BLaER1 (cell line): ENCODE data around the gene ZNF724.

ENCODE experiments used
- H3K27ac ChIP-seq: shearing (Covaris generic); formaldehyde crosslinking; 2 replicates; pipeline ENCODE4 v1.8.1; 2022
- H3K27me3 ChIP-seq: shearing (Covaris generic); formaldehyde crosslinking; 2 replicates; pipeline ENCODE4 v1.8.1; 2022
- H3K36me3 ChIP-seq: shearing (Covaris generic); formaldehyde crosslinking; 2 replicates; pipeline ENCODE4 v1.8.1; 2022
- H3K4me1 ChIP-seq: shearing (Covaris generic); formaldehyde crosslinking; 2 replicates; pipeline ENCODE4 v1.8.1; 2022
- H3K4me2 ChIP-seq: shearing (Covaris generic); formaldehyde crosslinking; 2 replicates; pipeline ENCODE4 v1.8.1; 2022
- H3K4me3 ChIP-seq: shearing (Covaris generic); formaldehyde crosslinking; 2 replicates; pipeline ENCODE4 v1.8.1; 2022
- H3K9ac ChIP-seq: shearing (Covaris generic); formaldehyde crosslinking; 2 replicates; pipeline ENCODE4 v1.8.1; 2022
- H3K9me3 ChIP-seq: shearing (Covaris generic); formaldehyde crosslinking; 2 replicates; pipeline ENCODE4 v1.8.1; 2022
- H4K20me1 ChIP-seq: shearing (Covaris generic); formaldehyde crosslinking; 2 replicates; pipeline ENCODE4 v1.8.1; 2022
- Cebpa-rat ChIP-seq: shearing (Covaris generic); IDR thresholded peaks from 2 replicates; pipeline ENCODE4 v1.8.1; 2022

Gene ZNF724

GRCh38 chr19:23273590-23274412 lies 23.6 kb upstream of the ZNF724 start:
- H3K36me3 ChIP-seq, result peaks cover 35% of the 10 kb centered on the region
- no peaks in the 10 kb centered on the region for H3K27me3 ChIP-seq
- H3K4me1 ChIP-seq, result peaks cover 17% of the 10 kb centered on the region
- peak overlapping the region; percentile 95 for H3K9ac ChIP-seq
- H3K4me3 ChIP-seq, result peak overlapping the region; percentile 94
- no peaks in the 10 kb centered on the region for H3K9me3 ChIP-seq
- peak overlapping the region; percentile 90 for H3K4me2 ChIP-seq
- no peak for TF ChIP-seq Cebpa-rat
- no peaks in the 10 kb centered on the region; the same call in 1 of the 2 replicates for H4K20me1 ChIP-seq
- peak overlapping the region; percentile 92 for H3K27ac ChIP-seq

GRCh38 chr19:23273022-23273589 lies 22.9 kb upstream of the ZNF724 start:
- H3K36me3 ChIP-seq, result peaks cover 42% of the 10 kb centered on the region
- no peaks in the 10 kb centered on the region for H3K27me3 ChIP-seq
- peak overlapping the region; percentile 95 for H3K9ac ChIP-seq
- no peak for TF ChIP-seq Cebpa-rat
- H3K4me1 ChIP-seq, result peaks cover 17% of the 10 kb centered on the region
- H4K20me1 ChIP-seq, result no peaks in the 10 kb centered on the region; the same call in 1 of the 2 replicates
- H3K4me2 ChIP-seq, result peak overlapping the region; percentile 90
- H3K27ac ChIP-seq, result peak overlapping the region; percentile 92
- peak overlapping the region; percentile 94 for H3K4me3 ChIP-seq
- H3K9me3 ChIP-seq, result no peaks in the 10 kb centered on the region

- H3K9me3 ChIP-seq, result no peaks in the 10 kb centered on the region
- peaks cover 100% of the 10 kb centered on the region for H3K36me3 ChIP-seq
- no peak overlapping the region for H3K9ac ChIP-seq
- no peak overlapping the region for H3K4me3 ChIP-seq
- no peak overlapping the region for H3K4me2 ChIP-seq
- H3K27ac ChIP-seq, result no peak overlapping the region
- peaks cover 7% of the 10 kb centered on the region; the same call in 1 of the 2 replicates for H4K20me1 ChIP-seq
- no peak for TF ChIP-seq Cebpa-rat
- H3K27me3 ChIP-seq, result no peaks in the 10 kb centered on the region
- H3K4me1 ChIP-seq, result no peaks in the 10 kb centered on the region
Measured at GRCh38 chr19:23263870-23264590, 13.8 kb upstream of the ZNF724 start.

- TF ChIP-seq Cebpa-rat, result no peak
- H4K20me1 ChIP-seq, result peaks cover 7% of the 10 kb centered on the region; the same call in 1 of the 2 replicates
- no peaks in the 10 kb centered on the region for H3K27me3 ChIP-seq
- peaks cover 100% of the 10 kb centered on the region for H3K36me3 ChIP-seq
- H3K4me1 ChIP-seq, result no peaks in the 10 kb centered on the region
- H3K9me3 ChIP-seq, result no peaks in the 10 kb centered on the region
- no peak overlapping the region for H3K9ac ChIP-seq
- no peak overlapping the region for H3K27ac ChIP-seq
- no peak overlapping the region for H3K4me3 ChIP-seq
- H3K4me2 ChIP-seq, result no peak overlapping the region
Measured at GRCh38 chr19:23263396-23263795, 13.2 kb upstream of the ZNF724 start.

GRCh38 chr19:23262920-23263319 lies 12.7 kb upstream of the ZNF724 start:
- no peak overlapping the region for H3K27ac ChIP-seq
- no peak overlapping the region for H3K4me3 ChIP-seq
- no peak overlapping the region for H3K4me2 ChIP-seq
- H3K4me1 ChIP-seq, result no peaks in the 10 kb centered on the region
- H3K9me3 ChIP-seq, result no peaks in the 10 kb centered on the region
- H3K36me3 ChIP-seq, result peaks cover 99% of the 10 kb centered on the region
- TF ChIP-seq Cebpa-rat, result no peak
- H3K27me3 ChIP-seq, result no peaks in the 10 kb centered on the region
- H4K20me1 ChIP-seq, result peaks cover 7% of the 10 kb centered on the region; the same call in 1 of the 2 replicates
- H3K9ac ChIP-seq, result no peak overlapping the region

GRCh38 chr19:23261496-23262020 lies 11.4 kb upstream of the ZNF724 start:
- peaks cover 7% of the 10 kb centered on the region; the same call in 1 of the 2 replicates for H4K20me1 ChIP-seq
- H3K4me3 ChIP-seq, result no peak overlapping the region
- H3K9ac ChIP-seq, result no peak overlapping the region
- no peak for TF ChIP-seq Cebpa-rat
- H3K4me2 ChIP-seq, result no peak overlapping the region
- peaks cover 94% of the 10 kb centered on the region for H3K36me3 ChIP-seq
- H3K9me3 ChIP-seq, result no peaks in the 10 kb centered on the region
- H3K4me1 ChIP-seq, result no peaks in the 10 kb centered on the region
- H3K27ac ChIP-seq, result no peak overlapping the region
- no peaks in the 10 kb centered on the region for H3K27me3 ChIP-seq

GRCh38 chr19:23260956-23261355 lies 10.8 kb upstream of the ZNF724 start:
- no peaks in the 10 kb centered on the region for H3K9me3 ChIP-seq
- H4K20me1 ChIP-seq, result peaks cover 7% of the 10 kb centered on the region; the same call in 1 of the 2 replicates
- no peak overlapping the region for H3K9ac ChIP-seq
- H3K4me3 ChIP-seq, result no peak overlapping the region
- H3K27me3 ChIP-seq, result no peaks in the 10 kb centered on the region
- no peak overlapping the region for H3K4me2 ChIP-seq
- no peaks in the 10 kb centered on the region for H3K4me1 ChIP-seq
- H3K36me3 ChIP-seq, result peaks cover 94% of the 10 kb centered on the region
- H3K27ac ChIP-seq, result no peak overlapping the region
- TF ChIP-seq Cebpa-rat, result no peak

- peaks cover 90% of the 10 kb centered on the region for H3K36me3 ChIP-seq
Measured at GRCh38 chr19:23259961-23260360, 9.8 kb upstream of the ZNF724 start.

GRCh38 chr19:23255700-23256099 lies 5.5 kb upstream of the ZNF724 start:
- Histone ChIP-seq H3K4me2 (no peak overlapping the region), H3K27ac (no peak overlapping the region), H3K9ac (no peak overlapping the region), H3K27me3 (no peaks in the 10 kb centered on the region), H3K4me3 (no peak overlapping the region), H3K36me3 (peaks cover 48% of the 10 kb centered on the region), H3K9me3 (no peaks in the 10 kb centered on the region), H3K4me1 (no peaks in the 10 kb centered on the region), H4K20me1 (no peaks in the 10 kb centered on the region)
- TF ChIP-seq Cebpa-rat, result no peak

More at GRCh38 chr19:23259961-23260360, 9.8 kb upstream of the ZNF724 start:
- no peak for TF ChIP-seq Cebpa-rat
- H3K27ac ChIP-seq, result no peak overlapping the region
- no peaks in the 10 kb centered on the region for H3K9me3 ChIP-seq
- no peak overlapping the region for H3K9ac ChIP-seq
- no peak overlapping the region for H3K4me3 ChIP-seq
- H3K4me1 ChIP-seq, result no peaks in the 10 kb centered on the region
- H3K27me3 ChIP-seq, result no peaks in the 10 kb centered on the region
- peaks cover 7% of the 10 kb centered on the region; the same call in 1 of the 2 replicates for H4K20me1 ChIP-seq
- no peak overlapping the region for H3K4me2 ChIP-seq
